GM12801 (cell line): ENCODE measurements around the gene POLE.

Experiments
- CTCF ChIP-seq: IDR thresholded peaks from one replicate; pipeline ENCODE4 v1.5.1; 2011; ENCODE audit warnings: control low read depth; ENCODE audit not compliant: insufficient read length; ENCODE audit errors: extremely low read depth

Gene POLE

GRCh38 chr12:132635076-132635955 lies 51.8 kb downstream of the POLE start:
- no peak for TF ChIP-seq CTCF

- no peak for TF ChIP-seq CTCF
Observed at GRCh38 chr12:132634411-132634990, 52.6 kb downstream of the POLE start.

- no peak for TF ChIP-seq CTCF
Observed at GRCh38 chr12:132633901-132634300, 53.2 kb downstream of the POLE start.

GRCh38 chr12:132633398-132633797 lies 53.7 kb downstream of the POLE start:
- TF ChIP-seq CTCF, result no peak

GRCh38 chr12:132632521-132633228 lies 54.5 kb downstream of the POLE start:
- TF ChIP-seq CTCF, result no peak

GRCh38 chr12:132631666-132632065 lies 55.5 kb downstream of the POLE start:
- no peak for TF ChIP-seq CTCF

GRCh38 chr12:132630672-132631071 lies 56.5 kb downstream of the POLE start:
- TF ChIP-seq CTCF, result no peak
